C4-2B (cell line): Measurements from ENCODE around the gene REL.
"Not testable (repeated sequence)": the region's sequence is repeated elsewhere in the genome, so short reads cannot be mapped to it uniquely, and the experiment has no call there.

ENCODE experiments used
- CTCF ChIP-seq: fragments of 450-650 bp; conservative IDR thresholded peaks from 2 replicates; pipeline ENCODE4 v1.5.1; 2017; ENCODE audit warnings: mild to moderate bottlenecking
- ZFX ChIP-seq: fragments of 450-650 bp; IDR thresholded peaks from 2 replicates; pipeline ENCODE4 v1.6.1; 2017

GRCh38 chr2:60865361-60865760, 16.0 kb upstream of the REL start:
- TF ChIP-seq CTCF, ZFX: not testable (repeated sequence)
